Vagina (tissue), 2 donors: ENCODE measurements around the gene ADAMTSL1. TPM values are rescaled to one million over a fixed set of nuclear protein-coding genes. Genes with fewer than 3 reads are reported as not detected.

Experiments
- DNase-seq, 2 donors: peaks; one replicate each; pipeline ENCODE4 v3.0.0-alpha.2; 2017; ENCODE audit errors: extremely low spot score in 2 of 2
- H3K27ac ChIP-seq: fragments of 200-600 bp; sonication (generic); one replicate; pipeline ENCODE4 v1.5.1; 2019
- H3K27me3 ChIP-seq: fragments of 200-600 bp; sonication (generic); one replicate; pipeline ENCODE4 v1.5.1; 2019
- H3K36me3 ChIP-seq, 2 donors: fragments of 200-600 bp; sonication (generic); one replicate each; pipeline ENCODE4 v1.5.1; 2017 to 2019
- H3K4me1 ChIP-seq: fragments of 200-600 bp; sonication (generic); one replicate; pipeline ENCODE4 v1.5.1; 2019
- H3K4me3 ChIP-seq, 2 donors: fragments of 200-600 bp; sonication (generic); 1 replicate in 1 of 2; 2 replicates in 1 of 2; pipeline ENCODE4 v1.5.1; 2016 to 2019
- H3K9me3 ChIP-seq: fragments of 200-600 bp; sonication (generic); one replicate; pipeline ENCODE4 v1.5.1; 2019
- POLR2A ChIP-seq, 2 donors: fragments of 450-650 bp; IDR thresholded peaks; one replicate each; pipeline ENCODE4 v1.6.1; 2017; ENCODE audit warnings: antibody characterized with exemption in 2 of 2, mild to moderate bottlenecking in 2 of 2, moderate library complexity in 2 of 2
- POLR2AphosphoS5 ChIP-seq, 2 donors: sonication (generic); formaldehyde crosslinking; IDR thresholded peaks; one replicate each; pipeline ENCODE4 v1.9.0; 2017; ENCODE audit warnings: antibody characterized with exemption in 2 of 2, mild to moderate bottlenecking in 2 of 2, low read depth in 1 of 2; ENCODE audit not compliant: insufficient read depth in 1 of 2
- intact Hi-C: fragments of 100-400 bp; cut with DNase I; formaldehyde crosslinking; loops from one replicate; pipeline ENCODE4 v1.15.1; 2023
- total RNA-seq: library from RNA; depleted of rRNA; stranded (reverse); fragments of >200 nt; gene quantifications from one replicate; pipeline ENCODE4 v1.2.3, GENCODE V29; 2016
- TF ChIP-seq, protein P1 (sequence below), 3 experiments: fragments of 450-650 bp in 2 of 3; fragments of 200-600 bp in 1 of 3; sonication (generic) in 1 of 3; IDR thresholded peaks; one replicate each; pipeline ENCODE4 v1.5.1; 2017 to 2019; ENCODE audit warnings: antibody characterized with exemption in 3 of 3, mild to moderate bottlenecking in 2 of 3, moderate library complexity in 2 of 3

Gene ADAMTSL1
- total RNA-seq, 1 donor from 2014 or later = 8.1 TPM

GRCh38 chr9:18638371-18639249 lies 164.7 kb downstream of the ADAMTSL1 start:
- TF ChIP-seq, protein P1, sequence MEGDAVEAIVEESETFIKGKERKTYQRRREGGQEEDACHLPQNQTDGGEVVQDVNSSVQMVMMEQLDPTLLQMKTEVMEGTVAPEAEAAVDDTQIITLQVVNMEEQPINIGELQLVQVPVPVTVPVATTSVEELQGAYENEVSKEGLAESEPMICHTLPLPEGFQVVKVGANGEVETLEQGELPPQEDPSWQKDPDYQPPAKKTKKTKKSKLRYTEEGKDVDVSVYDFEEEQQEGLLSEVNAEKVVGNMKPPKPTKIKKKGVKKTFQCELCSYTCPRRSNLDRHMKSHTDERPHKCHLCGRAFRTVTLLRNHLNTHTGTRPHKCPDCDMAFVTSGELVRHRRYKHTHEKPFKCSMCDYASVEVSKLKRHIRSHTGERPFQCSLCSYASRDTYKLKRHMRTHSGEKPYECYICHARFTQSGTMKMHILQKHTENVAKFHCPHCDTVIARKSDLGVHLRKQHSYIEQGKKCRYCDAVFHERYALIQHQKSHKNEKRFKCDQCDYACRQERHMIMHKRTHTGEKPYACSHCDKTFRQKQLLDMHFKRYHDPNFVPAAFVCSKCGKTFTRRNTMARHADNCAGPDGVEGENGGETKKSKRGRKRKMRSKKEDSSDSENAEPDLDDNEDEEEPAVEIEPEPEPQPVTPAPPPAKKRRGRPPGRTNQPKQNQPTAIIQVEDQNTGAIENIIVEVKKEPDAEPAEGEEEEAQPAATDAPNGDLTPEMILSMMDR (IDR thresholded peaks at IDR 0.05) = no peak
- no peak for TF ChIP-seq POLR2AphosphoS5 (IDR thresholded peaks at IDR 0.05; ENCODE audit: insufficient read depth in 1 of 2, low read depth in 1 of 2)
- no peak for TF ChIP-seq POLR2A (IDR thresholded peaks at IDR 0.05)
- DNase-seq = no peak
- H3K4me3 ChIP-seq = no peak overlapping the region
- no peak overlapping the region for H3K27ac ChIP-seq
- H3K36me3 ChIP-seq = no peaks in the 10 kb centered on the region
- intact Hi-C loops = no loop called here
- H3K9me3 ChIP-seq = no peaks in the 10 kb centered on the region
- H3K27me3 ChIP-seq = no peaks in the 10 kb centered on the region
- peaks cover 6% of the 10 kb centered on the region for H3K4me1 ChIP-seq

DNA sequence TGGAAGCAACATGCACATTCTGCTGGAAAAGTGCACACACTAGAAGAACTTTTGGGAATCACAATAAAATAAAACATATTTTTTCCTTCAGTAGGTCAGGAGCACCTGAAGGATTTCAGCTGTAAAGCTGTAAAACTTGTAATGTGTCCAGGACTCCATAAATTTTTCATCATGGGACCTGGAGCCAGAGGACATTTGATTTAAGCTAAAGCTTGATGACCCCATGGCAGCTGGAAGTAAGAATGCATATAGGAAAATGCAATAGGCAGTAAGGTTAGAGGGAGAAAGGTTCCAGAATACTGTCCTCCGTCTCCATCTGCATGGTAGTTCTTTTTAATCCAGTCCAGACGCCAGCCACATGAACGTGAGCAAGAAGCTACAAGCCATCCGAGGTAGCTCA lies 166.0 kb downstream of the ADAMTSL1 start:
- intact Hi-C loops = no loop called here
- H3K27ac ChIP-seq = no peak overlapping the region
- no peak for DNase-seq
- no peaks in the 10 kb centered on the region for H3K9me3 ChIP-seq
- H3K27me3 ChIP-seq = no peaks in the 10 kb centered on the region
- H3K36me3 ChIP-seq = no peaks in the 10 kb centered on the region
- peaks cover 6% of the 10 kb centered on the region for H3K4me1 ChIP-seq
- H3K4me3 ChIP-seq = no peak overlapping the region
- no peak for TF ChIP-seq POLR2A (IDR thresholded peaks at IDR 0.05)
- TF ChIP-seq, protein P1 (IDR thresholded peaks at IDR 0.05) = no peak
- no peak for TF ChIP-seq POLR2AphosphoS5 (IDR thresholded peaks at IDR 0.05; ENCODE audit: insufficient read depth in 1 of 2, low read depth in 1 of 2)

- no peaks in the 10 kb centered on the region for H3K36me3 ChIP-seq
These were observed 185.1 kb downstream of the ADAMTSL1 start for GRCh38 chr9:18658804-18659705.

GRCh38 chr9:18660001-18660400 lies 186.0 kb downstream of the ADAMTSL1 start:
- Histone ChIP-seq H3K27ac (no peak overlapping the region), H3K36me3 (no peaks in the 10 kb centered on the region), H3K27me3 (no peaks in the 10 kb centered on the region), H3K4me3 (no peak overlapping the region), H3K4me1 (no peaks in the 10 kb centered on the region), H3K9me3 (no peaks in the 10 kb centered on the region)
- no peak for DNase-seq
- intact Hi-C loops = loop anchor here (10.0 kb wide), 1 partner anchor 325 kb away; no protein-coding TSS in a partner anchor
- TF ChIP-seq, protein P1 (IDR thresholded peaks at IDR 0.05) = no peak
- no peak for TF ChIP-seq POLR2AphosphoS5 (IDR thresholded peaks at IDR 0.05; ENCODE audit: insufficient read depth in 1 of 2, low read depth in 1 of 2)
- TF ChIP-seq POLR2A (IDR thresholded peaks at IDR 0.05) = no peak

More at GRCh38 chr9:18658804-18659705, 185.1 kb downstream of the ADAMTSL1 start:
- Histone ChIP-seq H3K27me3 (no peaks in the 10 kb centered on the region), H3K9me3 (no peaks in the 10 kb centered on the region), H3K4me1 (no peaks in the 10 kb centered on the region), H3K4me3 (no peak overlapping the region), H3K27ac (no peak overlapping the region)
- no peak for DNase-seq
- intact Hi-C loops = no loop called here
- TF ChIP-seq POLR2AphosphoS5 (IDR thresholded peaks at IDR 0.05; ENCODE audit: insufficient read depth in 1 of 2, low read depth in 1 of 2) (no peak), POLR2A (IDR thresholded peaks at IDR 0.05) (no peak)
- TF ChIP-seq, protein P1 (IDR thresholded peaks at IDR 0.05) = no peak
